GM19043 (cell line): ENCODE results near the gene ARHGAP22.
A peak's percentile ranks its signal among the peaks of the same experiment; 100 is the strongest.

Experiments
- ATAC-seq: cut with Tn5 transposase; IDR thresholded peaks from one replicate; pipeline ENCODE4 v1.9.1; 2021; ENCODE audit warnings: low read depth; ENCODE audit not compliant: unreplicated experiment

The ARHGAP22 gene

DNA sequence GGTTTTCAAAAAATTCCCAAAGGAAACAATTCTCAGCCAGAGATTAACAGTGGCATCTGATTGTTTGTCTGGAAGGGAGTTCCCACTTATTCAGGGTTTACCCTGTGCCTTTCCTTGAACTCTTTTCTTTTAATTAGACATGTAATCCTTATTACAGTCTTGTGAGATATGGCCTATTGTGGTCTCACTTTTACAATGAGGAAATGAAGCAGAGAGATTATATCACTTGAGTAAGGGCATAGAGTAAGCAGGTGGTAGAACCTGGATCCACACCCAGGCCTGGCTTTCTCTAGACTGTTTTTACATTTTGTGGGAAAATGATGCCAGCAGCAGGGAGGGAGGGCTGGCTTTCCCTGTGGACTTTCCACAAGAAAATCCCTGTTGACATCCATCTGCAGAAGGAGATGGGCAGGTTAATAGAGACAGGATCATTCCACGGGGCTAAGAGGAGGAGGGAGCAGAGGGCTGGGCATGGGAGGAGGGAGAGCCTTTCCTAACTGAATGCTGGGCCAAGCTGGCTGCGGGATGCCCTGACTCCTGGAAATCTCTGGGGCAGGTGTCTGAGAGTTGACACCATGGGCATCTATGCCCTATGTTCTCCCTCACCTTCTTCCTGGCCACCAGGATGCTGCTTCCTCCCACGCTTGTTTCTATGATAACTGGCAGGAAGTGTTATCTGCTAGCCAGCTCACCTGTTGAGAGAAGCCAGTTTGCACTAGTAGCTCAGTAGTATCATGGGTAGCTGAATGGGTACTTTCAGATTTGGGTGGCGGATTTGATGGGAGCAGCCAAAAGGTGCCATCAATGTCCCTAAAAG lies 28.7 kb upstream of the ARHGAP22 start:
- peak; percentile 22 for ATAC-seq

DNA sequence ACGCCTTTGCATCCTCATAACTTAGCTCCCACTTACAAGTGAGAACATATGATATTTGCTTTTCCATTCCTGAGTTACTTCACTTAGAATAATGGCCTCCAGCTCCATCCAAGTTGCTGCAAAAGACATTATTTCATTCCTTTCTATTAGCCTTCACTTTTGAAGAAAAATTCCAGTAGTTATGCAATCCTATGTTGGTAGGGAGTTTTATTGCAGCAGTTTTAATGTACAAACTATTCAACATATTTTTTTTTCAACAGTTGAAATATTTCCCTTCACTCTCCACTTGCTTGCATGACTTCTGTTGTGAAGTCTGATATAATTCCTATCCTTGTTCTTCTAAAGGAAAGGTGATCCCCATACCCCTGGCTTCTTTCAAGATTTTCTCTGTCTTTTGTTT lies 27.3 kb upstream of the ARHGAP22 start:
- no peak for ATAC-seq

DNA sequence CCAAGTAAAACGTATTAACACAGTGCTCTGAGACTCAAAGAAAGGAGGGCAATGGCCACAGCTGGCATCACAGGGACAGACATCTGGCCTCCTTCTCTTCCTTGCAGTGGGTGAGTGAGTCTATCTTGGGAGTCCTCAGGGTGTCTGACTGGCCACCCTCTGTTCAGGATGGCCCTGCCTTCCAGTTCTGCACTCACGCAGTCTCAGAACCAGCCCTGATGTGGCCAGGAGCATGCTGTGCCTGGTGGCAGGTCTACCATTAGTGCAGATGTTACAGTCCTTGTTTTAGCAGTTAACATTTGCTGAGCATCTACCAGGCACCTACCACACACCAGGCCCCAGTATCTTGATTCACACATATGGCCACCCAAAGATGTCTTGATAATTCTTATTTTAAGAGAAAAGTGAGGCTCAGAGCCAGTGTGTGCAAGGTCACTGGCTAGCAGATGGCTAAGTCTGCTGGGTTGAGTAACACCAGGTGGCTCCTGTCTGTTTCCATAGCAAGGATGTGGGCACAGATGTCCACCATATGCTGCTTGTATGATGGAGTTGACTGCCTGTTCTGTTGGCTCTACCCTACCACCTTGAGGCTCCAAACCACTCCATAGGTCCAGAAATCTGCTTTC lies 23.2 kb upstream of the ARHGAP22 start:
- no peak for ATAC-seq

DNA sequence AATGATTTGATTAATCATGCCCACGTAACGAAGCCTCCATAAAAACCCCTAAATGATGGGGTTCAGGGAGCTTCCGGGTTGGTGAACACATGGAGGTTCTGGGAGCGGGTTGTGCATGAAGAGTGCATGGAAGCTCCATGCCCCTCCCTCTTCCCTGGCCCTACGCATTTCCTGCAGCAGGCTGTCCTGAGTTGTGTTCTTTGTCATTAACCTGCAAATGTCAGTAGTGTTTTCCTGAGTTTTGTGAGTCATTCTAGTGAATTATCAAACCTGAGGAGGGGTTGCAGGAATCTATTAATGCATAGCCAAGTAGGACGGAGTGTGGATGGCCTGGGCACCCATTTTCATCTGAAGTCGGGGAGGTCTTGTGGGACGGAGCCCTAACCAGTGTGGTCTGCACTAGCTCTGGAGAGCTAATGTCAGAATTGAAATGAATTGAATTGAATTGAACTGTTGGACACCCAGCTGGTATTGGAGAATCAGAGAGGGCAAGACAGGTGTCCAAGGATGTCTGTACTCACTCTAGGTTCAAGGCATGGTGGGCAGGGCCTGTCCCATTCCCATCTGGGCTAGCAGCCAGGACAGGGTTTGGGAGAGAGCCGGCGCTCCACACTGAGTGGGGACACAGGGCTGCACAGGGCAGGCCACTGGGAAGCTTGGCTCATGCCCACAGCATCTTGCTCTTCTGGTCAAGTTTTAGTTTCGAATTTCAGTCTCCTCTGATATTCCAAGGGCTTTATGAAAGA lies 22.3 kb upstream of the ARHGAP22 start:
- ATAC-seq, result no peak

DNA sequence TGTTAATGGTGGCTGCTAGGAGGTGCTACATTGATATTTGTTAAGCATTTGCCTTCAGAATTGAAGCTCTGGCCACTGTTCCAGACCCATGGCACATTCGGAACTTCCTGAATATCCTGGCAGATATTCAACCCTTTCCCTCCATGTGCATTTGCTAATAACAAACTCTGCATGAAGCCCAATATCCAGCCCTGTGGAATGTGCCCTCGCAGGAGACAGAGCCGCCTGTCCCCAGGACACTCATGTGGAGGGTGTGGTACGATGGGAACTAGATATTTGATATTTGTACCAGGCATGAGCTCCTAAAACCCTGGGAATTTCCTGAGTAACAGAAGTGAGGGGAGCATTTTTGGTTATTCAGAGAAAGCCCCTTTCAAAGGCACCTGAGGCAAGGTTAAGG lies 21.6 kb upstream of the ARHGAP22 start:
- no peak for ATAC-seq

DNA sequence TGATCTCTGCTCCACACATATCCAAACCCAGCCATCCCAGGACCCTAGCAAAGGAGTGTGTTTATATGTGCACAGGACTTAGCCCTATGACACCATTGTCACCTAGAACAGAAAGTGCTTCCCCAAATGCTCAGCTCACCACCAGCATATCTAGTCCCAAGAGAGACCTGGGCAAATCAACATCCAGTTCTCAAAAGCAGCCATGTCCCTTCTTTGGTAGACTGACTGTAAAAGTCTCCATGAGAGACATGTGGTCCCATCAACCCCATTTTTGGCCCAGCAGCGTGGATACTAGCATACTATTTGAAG lies 20.9 kb upstream of the ARHGAP22 start:
- no peak for ATAC-seq

DNA sequence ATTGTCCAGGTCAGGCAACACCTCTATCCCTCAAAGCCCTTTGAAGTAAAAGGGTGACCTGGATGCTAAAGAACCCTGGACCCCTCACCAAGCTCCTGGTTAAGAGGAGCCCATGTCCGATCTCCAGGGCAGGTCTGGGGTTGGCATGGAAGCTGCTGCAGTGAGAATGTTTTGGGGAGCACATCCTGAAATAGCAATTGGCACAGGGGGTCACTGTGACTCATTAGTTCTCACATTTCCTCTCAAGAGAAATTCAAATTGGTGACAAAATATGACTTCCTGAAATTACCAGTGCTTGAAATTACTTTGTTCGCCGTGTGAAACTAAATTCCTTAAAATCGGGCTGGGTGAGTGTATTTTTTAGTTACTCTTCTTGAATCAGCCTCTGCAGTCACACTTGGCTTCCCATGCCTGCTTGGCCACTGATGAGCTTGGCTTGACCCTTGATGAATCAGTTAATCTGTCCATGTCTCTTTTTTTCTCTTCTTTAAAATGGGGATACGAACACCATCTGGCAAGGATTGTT lies 18.8 kb upstream of the ARHGAP22 start:
- ATAC-seq, result no peak

DNA sequence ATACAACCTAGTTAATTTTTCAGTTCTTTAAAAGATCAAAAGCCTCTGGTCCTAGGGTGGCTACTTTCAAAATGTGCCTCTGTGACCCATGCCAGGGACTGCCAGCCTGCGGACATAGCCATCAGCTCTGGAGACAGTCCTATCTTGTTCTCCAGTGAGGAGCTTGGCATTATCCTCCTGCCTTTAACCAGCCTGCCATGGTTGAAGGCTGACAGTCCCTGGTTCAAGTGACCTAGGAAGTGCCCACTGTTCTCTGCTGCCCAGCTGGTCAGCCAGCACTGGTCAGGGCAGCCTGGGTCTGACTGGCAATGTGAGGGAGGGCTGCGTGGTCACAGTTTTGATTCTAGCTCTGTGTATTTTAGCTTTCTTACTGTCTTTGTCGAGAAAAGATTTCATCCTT lies 18.1 kb upstream of the ARHGAP22 start:
- ATAC-seq, result no peak

DNA sequence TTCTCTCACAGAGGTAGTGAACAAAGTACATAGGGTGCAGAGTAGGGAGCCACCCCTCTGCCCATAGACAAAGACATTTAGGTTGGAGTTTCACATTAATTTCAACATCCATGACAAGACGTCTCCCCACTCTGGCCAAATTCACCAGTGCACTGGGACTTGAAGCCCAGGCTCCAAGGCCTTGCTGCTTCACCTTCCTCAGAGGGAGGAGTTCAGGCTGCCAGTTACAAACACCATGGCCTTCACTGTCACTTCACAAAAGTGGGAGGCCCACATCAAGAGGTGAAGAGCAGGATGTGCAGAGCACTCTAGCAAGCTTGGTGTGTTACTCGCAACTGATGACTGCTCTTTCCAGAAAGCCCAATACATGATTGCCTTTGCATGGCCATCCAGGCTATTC lies 15.8 kb upstream of the ARHGAP22 start:
- ATAC-seq, result no peak

DNA sequence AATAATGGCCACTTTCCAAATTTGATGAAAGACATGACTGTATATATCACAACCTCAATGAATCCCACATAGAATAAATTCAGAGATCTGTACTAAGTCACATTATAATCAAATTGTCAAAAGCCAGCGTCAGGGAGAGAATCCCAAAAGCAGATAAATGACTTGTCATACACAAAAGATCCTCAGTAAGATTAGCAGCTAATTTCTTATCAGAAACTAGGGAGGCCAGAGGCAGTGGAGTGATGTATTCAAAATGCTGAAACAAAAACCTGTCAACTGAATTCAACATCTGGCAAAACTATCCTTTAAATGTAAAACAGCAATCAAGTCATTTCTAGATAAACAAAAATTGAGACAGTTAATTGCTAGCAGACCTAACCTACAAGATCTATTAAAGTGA lies 11.6 kb upstream of the ARHGAP22 start:
- ATAC-seq, result no peak

DNA sequence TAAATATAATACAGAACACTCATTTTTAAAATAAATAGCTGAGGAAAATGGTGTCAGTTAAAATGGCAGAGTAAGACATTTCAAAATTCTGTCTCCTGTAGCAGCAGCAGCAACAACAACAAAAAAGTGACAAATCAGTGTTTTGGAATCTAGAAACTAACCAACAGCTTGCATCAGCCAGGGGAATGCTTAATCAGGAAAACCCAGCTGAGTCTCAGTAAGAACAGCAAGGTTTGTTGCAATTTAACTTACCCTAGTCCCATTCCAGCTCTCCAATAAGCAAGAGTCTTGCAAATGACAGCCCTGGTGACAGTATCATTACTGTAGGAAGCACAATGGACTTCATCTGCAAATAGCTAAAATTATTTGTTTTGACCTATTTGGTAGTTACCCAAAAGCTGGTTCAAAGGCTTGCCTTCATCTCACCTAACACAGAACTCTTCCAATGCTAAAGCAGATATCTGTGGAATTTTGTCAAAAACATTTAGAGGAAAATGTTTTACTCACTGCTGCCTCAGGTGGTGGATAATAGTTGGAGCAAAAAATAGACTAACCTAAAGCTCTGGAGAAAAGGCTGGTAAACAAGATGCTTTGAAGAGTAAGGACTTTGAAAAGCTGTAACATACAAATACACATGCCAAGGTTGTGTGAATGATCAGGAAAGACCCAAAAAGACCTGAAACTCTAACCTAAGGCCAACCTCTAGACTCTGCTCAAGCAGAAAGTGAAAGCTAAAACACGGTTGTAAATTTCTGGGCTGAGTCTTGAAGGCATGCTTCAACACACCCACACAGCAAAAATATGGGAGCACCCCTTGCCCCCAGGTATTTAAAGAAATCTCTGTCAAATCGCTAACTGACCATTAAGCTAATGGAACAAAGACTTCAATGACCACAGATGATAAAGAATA lies 9.9 kb upstream of the ARHGAP22 start:
- peak; percentile 66 for ATAC-seq

DNA sequence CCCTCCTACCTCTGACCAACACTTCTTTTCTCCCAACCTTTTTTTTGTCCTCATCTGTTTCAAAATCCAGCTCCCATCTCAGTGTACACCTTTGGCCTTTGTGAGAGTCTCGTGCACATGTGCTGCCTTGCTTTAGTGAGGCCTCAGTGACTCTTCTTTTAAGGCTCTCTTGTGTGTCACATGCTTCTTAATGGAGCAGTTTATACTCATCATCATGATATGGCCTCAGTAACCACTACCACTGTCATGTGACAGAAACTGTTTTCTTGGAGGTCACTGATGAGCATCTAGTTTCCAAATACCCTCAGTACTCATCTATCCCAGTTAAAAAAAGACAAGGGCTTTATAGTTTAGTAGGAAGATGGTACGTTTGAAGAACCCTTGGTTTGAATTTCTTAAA lies 8.1 kb upstream of the ARHGAP22 start:
- ATAC-seq, result no peak

DNA sequence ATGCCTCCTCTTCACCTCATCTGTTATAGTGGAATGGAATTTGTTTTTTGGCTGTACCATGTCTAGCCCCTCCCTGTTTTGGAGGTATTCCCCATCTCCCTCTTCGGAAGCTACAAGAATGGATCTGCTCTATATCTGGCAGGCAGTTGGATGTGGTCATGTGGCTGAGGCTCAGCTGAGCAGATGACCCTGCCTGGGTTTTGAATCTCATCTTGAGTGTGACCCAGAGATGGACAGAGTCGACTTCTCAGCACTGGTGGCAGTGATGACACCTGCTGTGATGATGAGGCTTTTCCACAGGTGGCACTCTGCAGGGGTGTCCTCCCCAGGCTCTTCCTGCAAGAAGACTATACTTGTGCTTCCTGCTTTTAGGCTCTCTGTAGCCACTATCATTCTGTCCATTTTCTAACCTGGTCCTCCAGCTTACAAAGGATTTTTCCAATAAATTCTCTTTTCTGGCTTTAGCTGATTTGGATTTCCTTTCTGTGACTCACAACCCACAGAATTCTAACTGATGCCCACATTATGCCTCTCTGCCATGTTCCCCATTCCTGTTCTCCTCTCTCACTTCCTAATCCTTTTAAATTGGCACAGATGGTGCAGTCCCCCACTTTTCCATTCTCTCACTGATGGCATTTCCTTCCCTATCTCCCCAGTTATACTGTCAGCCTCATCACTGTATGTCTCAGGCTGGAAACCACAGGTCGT lies 7.5 kb upstream of the ARHGAP22 start:
- ATAC-seq, result no peak

DNA sequence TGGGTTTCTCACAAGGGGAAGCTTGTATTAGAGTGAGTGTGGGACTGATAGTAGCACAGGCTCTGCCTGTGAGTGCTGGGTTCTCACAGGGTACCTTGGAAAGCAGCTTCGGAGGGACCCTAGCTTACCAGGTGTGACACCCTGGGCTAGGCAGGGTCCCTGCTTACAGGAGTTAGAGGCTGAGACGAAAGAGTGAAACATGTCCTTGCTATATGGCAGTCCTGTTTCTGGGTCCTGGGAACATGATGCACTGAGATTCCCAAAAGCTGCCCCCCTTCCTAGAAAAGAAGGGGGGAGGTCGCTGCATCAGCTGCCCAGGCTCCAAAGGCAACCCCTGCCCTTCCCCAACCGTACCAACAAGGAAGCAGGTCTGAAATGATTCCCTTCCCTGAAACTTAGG lies 6.3 kb upstream of the ARHGAP22 start:
- ATAC-seq, result no peak

DNA sequence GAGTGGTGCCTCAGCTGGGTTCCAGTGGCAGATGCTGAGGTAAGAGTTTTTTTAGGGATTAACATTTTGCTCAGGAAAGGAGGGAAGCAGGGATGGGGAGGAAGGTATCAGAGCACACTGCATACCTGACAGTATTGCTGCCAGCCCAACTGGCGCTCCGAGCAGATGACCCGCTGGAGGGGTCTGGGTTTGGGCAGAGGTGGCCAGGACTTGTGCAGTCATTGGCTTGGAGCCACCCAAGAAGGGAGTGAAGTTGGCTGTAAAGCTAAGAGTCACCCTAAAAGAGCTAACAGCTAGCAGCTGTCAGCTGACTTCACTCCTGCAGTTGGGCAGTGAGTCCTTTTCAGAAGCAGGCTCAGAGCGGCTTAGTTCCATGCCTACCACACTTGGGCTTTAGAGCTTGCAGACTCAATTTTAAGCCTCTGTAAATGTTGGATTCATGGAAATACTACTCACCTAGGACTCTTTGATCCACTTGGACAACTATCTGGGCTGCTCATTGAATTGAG lies 5.8 kb upstream of the ARHGAP22 start:
- no peak for ATAC-seq

DNA sequence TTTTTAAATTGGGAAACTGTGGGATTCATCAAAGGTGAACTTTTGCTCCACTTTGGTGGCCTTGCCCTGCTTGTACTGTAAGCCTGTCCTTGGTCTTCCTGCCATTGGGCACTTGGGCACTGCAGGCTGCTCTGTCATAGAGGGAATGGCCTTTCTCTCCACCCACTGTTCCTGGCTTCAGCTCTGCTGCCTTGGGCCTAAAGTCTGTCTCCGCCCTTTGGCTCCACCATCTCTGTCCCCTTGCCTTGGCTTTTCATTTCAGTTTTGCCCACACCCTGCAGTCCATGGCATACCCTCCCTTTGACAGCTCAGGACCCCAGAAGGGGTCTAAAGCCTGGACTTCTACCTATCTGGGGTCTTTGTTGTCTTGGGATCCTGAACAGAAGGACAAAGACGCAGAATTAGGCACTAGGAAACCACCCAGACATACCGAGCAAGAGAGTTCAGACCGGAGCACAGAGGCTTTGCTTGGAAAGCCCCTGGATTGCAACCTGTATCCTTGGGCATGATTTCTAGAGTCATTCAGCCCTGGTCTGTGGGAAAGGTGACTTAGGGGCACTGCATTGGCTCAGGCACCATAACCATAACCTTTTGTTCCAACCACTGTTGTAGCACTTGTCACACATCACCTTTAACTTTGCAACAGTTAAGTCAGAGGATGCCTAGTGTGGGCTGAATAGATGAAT lies 5.2 kb upstream of the ARHGAP22 start:
- ATAC-seq, result no peak

DNA sequence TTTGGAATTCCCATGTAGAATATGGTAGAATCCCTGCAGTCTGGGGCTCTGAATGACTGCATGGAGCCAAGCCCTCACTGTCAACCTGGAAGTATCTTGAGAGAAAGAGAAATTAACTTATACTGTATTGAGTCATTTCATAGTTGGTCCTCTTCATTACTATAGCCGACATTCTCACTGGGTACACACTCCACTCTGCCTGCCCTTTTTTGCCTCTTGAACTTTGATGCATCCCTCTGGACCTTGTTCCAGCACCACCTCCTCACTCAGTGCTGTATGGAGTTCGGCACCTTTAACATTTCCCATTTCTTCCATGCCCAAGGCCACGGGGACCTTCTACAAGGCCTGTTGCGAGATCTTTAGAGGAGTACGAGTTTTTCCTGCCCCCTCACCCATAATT lies 4.6 kb upstream of the ARHGAP22 start:
- no peak for ATAC-seq

DNA sequence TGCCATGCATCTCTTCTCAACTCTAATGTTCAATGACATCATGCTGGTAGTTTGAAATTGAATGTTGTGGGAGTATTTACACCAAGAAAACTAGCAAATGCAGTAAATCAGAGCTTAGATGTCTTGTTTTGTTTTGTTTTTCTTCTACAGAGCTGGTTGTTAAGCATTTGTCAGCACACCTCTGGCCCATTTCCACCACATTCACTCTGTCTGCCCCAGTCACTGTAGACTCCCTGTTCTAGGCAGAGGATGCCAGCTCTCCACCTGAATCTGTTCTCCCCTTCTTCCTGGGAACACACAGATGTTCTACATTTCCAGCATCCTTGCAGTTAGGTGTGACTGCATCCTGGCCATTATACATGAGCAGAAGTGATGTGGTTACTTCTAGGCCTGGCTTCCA lies 4.1 kb upstream of the ARHGAP22 start:
- no peak for ATAC-seq

DNA sequence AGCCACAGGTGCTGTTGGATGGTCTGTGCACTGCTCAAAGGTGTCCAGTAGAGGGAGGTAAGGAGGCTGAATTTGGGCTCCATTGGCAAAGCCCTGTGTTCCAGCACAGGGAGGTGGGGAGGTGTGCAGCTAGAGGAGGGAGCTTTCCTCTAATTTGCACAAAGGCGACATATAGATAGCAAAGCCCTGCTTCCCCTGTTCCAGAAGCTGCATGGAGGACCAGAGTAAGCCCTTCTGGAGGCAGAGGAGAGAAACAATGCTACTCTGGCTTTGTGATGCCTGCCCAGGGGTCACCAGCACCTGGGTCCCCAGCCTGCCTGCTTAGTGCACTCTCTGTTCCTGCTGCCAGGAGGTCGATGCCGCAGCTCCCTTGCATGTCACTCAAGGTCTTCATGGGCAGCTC lies 3.4 kb upstream of the ARHGAP22 start:
- peak; percentile 74 for ATAC-seq
